Endothelial cell of umbilical vein (primary cell): ENCODE results near the gene TSPAN8. TPM values are rescaled to one million over a fixed set of nuclear protein-coding genes. Genes with fewer than 3 reads are reported as not detected.

Experiments used
- BruUV-seq: library from RNA; stranded (reverse); fragments of 400-500 nt; replicated peaks from 2 replicates; lab custom pipeline; 2021; lab: Mats Ljungman, UMichigan
- CTCF ChIA-PET: fragments of 300-600, 350-600 bp; sonication (Branson Sonifier 250); formaldehyde crosslinking; loops from one replicate; lab custom pipeline; 2021; ENCODE audit warnings: antibody characterized with exemption, inconsistent platforms; lab: Charles Lee
- POLR2A ChIA-PET: fragments of 300-600, 350-600 bp; sonication (Branson Sonifier 250); formaldehyde crosslinking; loops from one replicate; lab custom pipeline; 2021; ENCODE audit warnings: antibody characterized with exemption, inconsistent platforms; lab: Charles Lee
- DNase-seq: peaks from one replicate; pipeline ENCODE4 v3.0.0-alpha.2; 2011; ENCODE audit warnings: low read depth, low spot score
- FAIRE-seq: peaks from 2 replicates; lab custom pipeline; 2011; peaks lifted over from hg19 to GRCh38; lab: Jason Lieb, UNC
- H2AFZ ChIP-seq: 2 replicates; pipeline ENCODE4 v1.6.0; 2012; ENCODE audit warnings: low read depth, low read length, control low read depth, inconsistent platforms
- H3K27ac ChIP-seq: 2 replicates; pipeline ENCODE4 v1.5.1; 2011; ENCODE audit warnings: low read depth, mild to moderate bottlenecking, control low read depth, low read length, moderate library complexity; ENCODE audit not compliant: insufficient read depth
- H3K27me3 ChIP-seq, 2 experiments: 2 replicates each; pipeline versions ENCODE4 v1.6.0 to v1.6.1; 2011; ENCODE audit warnings: low read length in 2 of 2, mixed read lengths in 1 of 2; ENCODE audit not compliant: control insufficient read depth in 2 of 2, insufficient read depth in 2 of 2
- H3K36me3 ChIP-seq, 2 experiments: 2 replicates in 1 of 2; 3 replicates in 1 of 2; pipeline ENCODE4 v1.5.1; 2011; ENCODE audit warnings: low read length in 2 of 2, mild to moderate bottlenecking in 1 of 2, moderate library complexity in 1 of 2; ENCODE audit not compliant: control insufficient read depth in 2 of 2, insufficient read depth in 2 of 2; ENCODE audit errors: extremely low read depth in 1 of 2
- H3K4me1 ChIP-seq: 3 replicates; pipeline ENCODE4 v1.5.1; 2011; ENCODE audit warnings: mild to moderate bottlenecking, low read length; ENCODE audit not compliant: control insufficient read depth, insufficient read depth; ENCODE audit errors: extremely low read depth
- H3K4me2 ChIP-seq: 2 replicates; pipeline ENCODE4 v1.6.1; 2011; ENCODE audit warnings: low read length, control low read depth, mixed read lengths; ENCODE audit not compliant: insufficient read depth
- H3K4me3 ChIP-seq, 3 experiments: fragments of 200-600 bp in 1 of 3; sonication (generic), shearing (Covaris generic) in 1 of 3; replicated peaks in 1 of 3; 2 replicates each; pipeline ENCODE4 v1.5.1; 2011 to 2016; ENCODE audit warnings: control low read depth in 3 of 3, low read length in 3 of 3, mild to moderate bottlenecking in 2 of 3, inconsistent platforms in 1 of 3, low read depth in 1 of 3, moderate library complexity in 1 of 3; ENCODE audit not compliant: insufficient read depth in 1 of 3
- H3K79me2 ChIP-seq: 2 replicates; pipeline ENCODE4 v1.6.0; 2012; ENCODE audit warnings: low read length, inconsistent platforms; ENCODE audit not compliant: control insufficient read depth, insufficient read depth
- H3K9ac ChIP-seq: replicated peaks from 2 replicates; pipeline ENCODE3; 2011; ENCODE audit warnings: low read length, control low read depth; ENCODE audit not compliant: insufficient read depth; ENCODE audit errors: extremely low read depth
- H3K9me1 ChIP-seq: replicated peaks from 3 replicates; pipeline ENCODE4 v1.6.0; 2011; ENCODE audit warnings: mild to moderate bottlenecking, low read length; ENCODE audit not compliant: control insufficient read depth, insufficient read depth; ENCODE audit errors: extremely low read depth
- H3K9me3 ChIP-seq: replicated peaks from 2 replicates; pipeline ENCODE4 v1.5.1; 2012; ENCODE audit warnings: low read length, inconsistent platforms; ENCODE audit not compliant: control insufficient read depth, insufficient read depth
- H4K20me1 ChIP-seq: replicated peaks from 2 replicates; pipeline ENCODE3; 2011; ENCODE audit warnings: mild to moderate bottlenecking, low read length; ENCODE audit not compliant: control insufficient read depth, insufficient read depth; ENCODE audit errors: extremely low read depth
- EZH2 ChIP-seq: IDR thresholded peaks from 2 replicates; pipeline ENCODE4 v1.6.1; 2012; ENCODE audit warnings: borderline replicate concordance, low read depth, mild to moderate bottlenecking, moderate library complexity, low read length, inconsistent platforms; ENCODE audit not compliant: severe bottlenecking
- GATA2 ChIP-seq: IDR thresholded peaks from 2 replicates; pipeline ENCODE4 v1.7.0; 2011; ENCODE audit warnings: low read depth, mild to moderate bottlenecking, moderate library complexity, mixed read lengths, low read length; ENCODE audit not compliant: insufficient read length, insufficient read depth
- JUN ChIP-seq: IDR thresholded peaks from 2 replicates; pipeline ENCODE4 v1.6.1; 2011; ENCODE audit warnings: borderline replicate concordance, low read depth; ENCODE audit not compliant: insufficient read length, insufficient read depth
- MYC ChIP-seq: IDR thresholded peaks from one replicate; pipeline ENCODE4 v1.6.1; 2011; ENCODE audit warnings: mild to moderate bottlenecking, low read depth, low read length
- POLR2A ChIP-seq: IDR thresholded peaks from 2 replicates; pipeline ENCODE4 v1.6.1; 2012; ENCODE audit warnings: low read depth, mild to moderate bottlenecking, control low read depth, low read length
- POLR2AphosphoS5 ChIP-seq: IDR thresholded peaks from 2 replicates; pipeline ENCODE4 v1.6.1; 2012; ENCODE audit warnings: low read depth, mild to moderate bottlenecking, control low read depth, low read length, moderate library complexity; ENCODE audit not compliant: insufficient read depth
- dilution Hi-C: fragments of 300-500 bp; cut with MboI; formaldehyde crosslinking; loops from one replicate; pipeline ENCODE4 v1.15.0; 2019; ENCODE audit warnings: low sequenced_read_pairs; ENCODE audit not compliant: extremely low pct_ligation_motif_present
- intact Hi-C: fragments of 100-400 bp; cut with micrococcal nuclease; formaldehyde crosslinking; loops from one replicate; pipeline ENCODE4 v1.10.0; 2022
- polyA plus RNA-seq, 4 experiments: library from polyadenylated mRNA; depleted of rRNA in 3 of 4; stranded (reverse) in 3 of 4; unstranded in 1 of 4; fragments of >200 nt; gene quantifications; 2 replicates each; pipeline versions ENCODE4 v1.2.1 to v1.2.3, GENCODE V29; 2011 to 2012; ENCODE audit warnings: missing spikeins in 1 of 4
- total RNA-seq: library from RNA; stranded (reverse); gene quantifications from 2 replicates; pipeline ENCODE4 v1.2.3, GENCODE V29; 2021
- TF ChIP-seq, protein P1 (sequence below): IDR thresholded peaks from 2 replicates; pipeline ENCODE4 v1.6.1; 2011; ENCODE audit not compliant: insufficient read depth, insufficient read length
- TF ChIP-seq, protein P2 (sequence below), 2 donors: IDR thresholded peaks; 1 replicate in 1 of 2; 2 replicates in 1 of 2; pipeline ENCODE4 v1.5.1; 2011; ENCODE audit warnings: low read length in 2 of 2, mild to moderate bottlenecking in 2 of 2, moderate library complexity in 2 of 2, control low read depth in 1 of 2, inconsistent platforms in 1 of 2, low read depth in 1 of 2; ENCODE audit not compliant: insufficient read depth in 1 of 2; ENCODE audit errors: extremely low read depth in 1 of 2

Gene TSPAN8
- total and polyA plus RNA-seq, 2 donors (not counting 3 experiments of a cell fraction or from before 2014, with no cell fraction given) = 1.2 to 1.6 TPM

DNA sequence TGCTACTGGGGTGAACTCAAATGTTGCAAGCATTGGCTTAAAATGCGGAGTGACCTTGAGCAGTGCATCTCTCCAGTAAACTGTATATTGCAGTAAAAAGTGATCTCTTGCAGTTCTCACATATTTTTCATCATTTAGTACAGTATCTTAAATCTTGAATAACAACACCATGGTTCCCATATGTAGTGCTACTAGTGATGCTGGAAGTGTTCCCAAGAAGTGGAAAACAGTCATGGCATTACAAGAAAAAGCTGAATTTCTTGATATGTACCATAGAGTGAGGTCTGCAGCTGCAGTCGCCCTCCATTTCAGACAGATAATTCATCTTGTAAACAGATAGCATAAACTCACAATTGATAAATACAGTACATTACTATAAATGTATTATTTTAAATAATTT, 42.9 kb upstream of the TSPAN8 start:
- BruUV-seq = no TSS peak

More for the DNA sequence above, 42.9 kb upstream of the TSPAN8 start:
- H3K27ac ChIP-seq = no peak overlapping the region
- dilution Hi-C loops = no loop called here
- no peaks in the 10 kb centered on the region for H4K20me1 ChIP-seq
- H3K4me3 ChIP-seq = no peak overlapping the region
- H3K4me1 ChIP-seq = no peaks in the 10 kb centered on the region
- no peaks in the 10 kb centered on the region for H3K9me1 ChIP-seq
- H2AFZ ChIP-seq = no peak overlapping the region
- no peak overlapping the region for H3K9ac ChIP-seq
- POLR2A ChIA-PET = no interaction called here
- H3K79me2 ChIP-seq = no peaks in the 10 kb centered on the region
- H3K9me3 ChIP-seq = no peaks in the 10 kb centered on the region
- H3K27me3 ChIP-seq = no peaks in the 10 kb centered on the region
- no peaks in the 10 kb centered on the region for H3K36me3 ChIP-seq
- no peak overlapping the region for H3K4me2 ChIP-seq
- CTCF ChIA-PET = no interaction called here
- TF ChIP-seq, protein P1, sequence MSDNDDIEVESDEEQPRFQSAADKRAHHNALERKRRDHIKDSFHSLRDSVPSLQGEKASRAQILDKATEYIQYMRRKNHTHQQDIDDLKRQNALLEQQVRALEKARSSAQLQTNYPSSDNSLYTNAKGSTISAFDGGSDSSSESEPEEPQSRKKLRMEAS = no peak
- TF ChIP-seq EZH2 = no peak
- TF ChIP-seq, protein P2, sequence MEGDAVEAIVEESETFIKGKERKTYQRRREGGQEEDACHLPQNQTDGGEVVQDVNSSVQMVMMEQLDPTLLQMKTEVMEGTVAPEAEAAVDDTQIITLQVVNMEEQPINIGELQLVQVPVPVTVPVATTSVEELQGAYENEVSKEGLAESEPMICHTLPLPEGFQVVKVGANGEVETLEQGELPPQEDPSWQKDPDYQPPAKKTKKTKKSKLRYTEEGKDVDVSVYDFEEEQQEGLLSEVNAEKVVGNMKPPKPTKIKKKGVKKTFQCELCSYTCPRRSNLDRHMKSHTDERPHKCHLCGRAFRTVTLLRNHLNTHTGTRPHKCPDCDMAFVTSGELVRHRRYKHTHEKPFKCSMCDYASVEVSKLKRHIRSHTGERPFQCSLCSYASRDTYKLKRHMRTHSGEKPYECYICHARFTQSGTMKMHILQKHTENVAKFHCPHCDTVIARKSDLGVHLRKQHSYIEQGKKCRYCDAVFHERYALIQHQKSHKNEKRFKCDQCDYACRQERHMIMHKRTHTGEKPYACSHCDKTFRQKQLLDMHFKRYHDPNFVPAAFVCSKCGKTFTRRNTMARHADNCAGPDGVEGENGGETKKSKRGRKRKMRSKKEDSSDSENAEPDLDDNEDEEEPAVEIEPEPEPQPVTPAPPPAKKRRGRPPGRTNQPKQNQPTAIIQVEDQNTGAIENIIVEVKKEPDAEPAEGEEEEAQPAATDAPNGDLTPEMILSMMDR (IDR thresholded peaks at IDR 0.05; ENCODE audit: extremely low read depth in 1 of 2, insufficient read depth in 1 of 2, low read depth in 1 of 2, low read length in 2 of 2) = no peak
- no peak for TF ChIP-seq GATA2
- TF ChIP-seq POLR2AphosphoS5 = no peak
- no peak for TF ChIP-seq MYC
- TF ChIP-seq POLR2A = no peak
- no peak for TF ChIP-seq JUN
- DNase-seq (no peak), FAIRE-seq (no peak)
- intact Hi-C loops = no loop called here
